HG02610 (cell line): ENCODE data around the gene ZNF385B.
"Not testable (repeated sequence)": the region's sequence is repeated elsewhere in the genome, so short reads cannot be mapped to it uniquely, and the experiment has no call there.

Source experiments
- ATAC-seq: cut with Tn5 transposase; IDR thresholded peaks from one replicate; pipeline ENCODE4 v1.9.1; 2021; ENCODE audit warnings: mild to moderate bottlenecking, moderate library complexity; ENCODE audit not compliant: unreplicated experiment

ZNF385B gene

DNA sequence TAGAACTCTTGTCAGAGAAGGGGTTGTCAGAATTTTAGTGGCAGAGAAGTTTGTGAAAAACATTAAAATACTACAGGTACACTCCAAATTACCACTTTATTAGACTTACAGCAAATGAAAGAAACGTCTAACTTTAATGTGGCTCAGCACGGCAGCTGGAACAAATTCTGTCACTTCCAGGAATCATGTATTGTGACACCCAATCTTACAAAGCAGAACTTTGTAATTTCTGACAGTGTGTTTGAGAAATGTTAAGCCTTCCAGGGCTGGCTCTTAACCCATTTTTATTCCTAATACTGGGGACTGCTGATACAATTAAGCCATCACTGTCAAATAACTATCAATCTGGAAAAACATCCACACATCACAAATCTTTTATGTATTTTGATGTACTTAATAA, 216.4 kb downstream of the ZNF385B start:
- ATAC-seq = no peak

DNA sequence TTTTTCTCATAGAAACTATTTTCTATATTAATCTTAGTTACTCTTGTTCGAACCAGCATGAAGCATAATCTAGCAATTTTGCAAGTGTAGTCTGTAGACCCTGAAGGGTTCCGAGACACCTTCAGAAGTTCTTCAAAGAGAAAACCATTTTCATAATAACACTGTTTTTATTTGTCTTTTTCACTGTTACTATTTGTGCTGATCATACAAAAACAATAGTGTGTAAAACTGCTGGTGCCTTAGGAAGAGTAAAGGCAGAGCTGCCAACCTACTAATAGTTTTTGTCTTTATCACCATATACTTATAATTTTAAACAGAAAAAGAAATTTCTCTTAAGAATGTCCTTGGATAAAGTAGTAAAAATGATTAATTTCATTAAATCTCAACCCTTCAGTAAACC, 218.9 kb downstream of the ZNF385B start:
- ATAC-seq = no peak

DNA sequence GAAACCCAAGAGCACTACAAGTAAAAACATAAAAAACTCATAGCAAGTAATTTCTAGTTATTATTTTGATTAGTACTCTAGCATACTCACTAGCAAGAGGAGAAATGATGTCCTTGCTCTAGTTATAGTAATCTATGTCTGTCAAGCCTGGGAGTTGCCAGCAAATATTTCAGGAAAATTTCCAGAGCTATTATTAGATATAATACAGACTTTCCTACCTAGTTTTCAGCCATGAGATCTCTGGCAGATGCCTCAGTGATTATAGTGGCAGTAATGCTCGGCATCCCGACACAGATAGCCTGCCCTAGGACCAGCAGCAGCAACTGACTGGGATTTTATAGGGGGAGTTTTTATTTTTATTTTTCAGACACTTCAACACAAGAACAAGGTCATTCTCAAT, 224.4 kb downstream of the ZNF385B start:
- ATAC-seq = no peak

DNA sequence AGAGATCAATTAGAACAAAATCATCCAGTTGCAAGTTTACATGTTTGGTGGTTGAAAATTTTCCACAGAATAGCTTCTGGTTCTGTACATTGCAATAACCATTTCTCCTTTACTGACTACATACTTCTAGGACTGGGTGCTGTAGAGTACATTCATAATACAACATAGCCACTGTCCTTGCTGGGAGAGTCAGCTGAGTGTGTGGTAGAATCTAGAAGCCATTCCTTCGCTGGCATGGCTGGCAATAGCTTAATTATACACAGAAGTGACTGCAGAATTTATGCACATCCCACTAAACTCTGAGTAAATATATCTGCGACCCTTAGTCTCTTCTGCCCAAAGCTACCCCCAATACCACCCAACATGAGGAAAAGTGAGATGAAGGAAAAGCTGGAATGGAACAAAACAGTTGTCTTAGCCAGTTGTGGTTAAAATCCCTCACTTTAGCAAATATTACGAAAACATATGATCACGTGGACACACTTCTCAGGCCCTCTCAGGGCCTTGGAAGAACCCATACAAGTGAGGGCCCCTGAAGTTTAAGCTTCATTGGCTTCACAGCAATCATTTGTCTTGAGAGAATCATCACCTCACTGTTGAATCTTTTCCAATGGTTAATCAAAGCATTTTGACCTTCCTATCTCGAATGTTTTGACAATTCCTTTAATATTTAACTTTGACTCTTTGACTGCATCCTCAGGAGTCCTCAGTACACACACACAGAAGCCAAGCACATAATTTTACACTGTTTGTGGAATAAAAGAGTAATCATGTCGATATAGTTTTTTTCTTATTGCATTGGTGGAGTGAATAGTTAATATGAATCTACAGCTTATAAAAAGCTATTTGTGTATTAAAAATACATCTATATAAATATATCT, 225.1 kb downstream of the ZNF385B start:
- ATAC-seq = no peak

DNA sequence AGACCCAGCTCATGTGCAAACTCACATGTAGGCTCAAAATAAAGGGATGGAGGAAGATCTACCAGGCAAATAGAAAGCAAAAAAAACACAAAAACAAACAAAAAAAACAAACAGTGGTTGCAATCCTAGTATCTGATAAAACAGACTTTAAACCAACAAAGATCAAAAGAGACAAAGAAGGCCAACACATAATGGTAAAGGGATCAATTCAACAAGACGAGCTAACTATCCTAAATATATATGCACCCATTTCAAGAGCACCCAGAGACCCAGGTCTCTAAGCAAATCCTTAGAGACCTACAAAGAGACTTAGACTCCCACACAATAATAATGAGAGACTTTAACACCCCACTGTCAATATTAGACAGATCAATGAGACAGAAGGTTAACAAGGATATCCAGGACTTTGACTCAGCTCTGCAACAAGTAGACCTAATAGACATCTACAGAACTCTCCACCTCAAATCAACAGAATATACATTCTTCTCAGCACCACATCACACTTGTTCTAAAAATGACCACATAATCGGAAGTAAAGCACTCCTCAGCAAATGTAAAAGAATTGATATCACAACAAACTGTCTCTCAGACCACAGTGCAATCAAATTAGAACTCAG, 229.5 kb downstream of the ZNF385B start:
- not testable (repeated sequence) for ATAC-seq

DNA sequence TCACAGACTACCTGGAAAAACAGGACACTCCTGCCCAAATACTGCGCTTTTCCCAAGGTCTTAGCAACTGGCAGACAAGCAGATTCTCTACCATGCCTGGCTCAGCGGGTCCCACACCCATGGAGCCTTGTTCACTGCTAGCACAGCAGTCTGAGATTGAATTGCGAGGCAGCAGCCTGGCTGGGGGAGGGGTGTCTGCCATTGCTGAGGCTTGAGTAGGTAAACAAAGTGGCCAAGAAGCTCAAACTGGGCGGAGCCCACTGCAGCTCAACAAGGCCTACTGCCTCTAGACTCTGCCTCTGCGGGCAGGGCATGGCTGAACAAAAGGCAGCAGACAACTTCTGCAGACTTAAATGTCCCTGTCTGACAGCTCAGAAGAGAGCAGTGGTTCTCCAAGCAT, 231.6 kb downstream of the ZNF385B start:
- not testable (repeated sequence) for ATAC-seq

DNA sequence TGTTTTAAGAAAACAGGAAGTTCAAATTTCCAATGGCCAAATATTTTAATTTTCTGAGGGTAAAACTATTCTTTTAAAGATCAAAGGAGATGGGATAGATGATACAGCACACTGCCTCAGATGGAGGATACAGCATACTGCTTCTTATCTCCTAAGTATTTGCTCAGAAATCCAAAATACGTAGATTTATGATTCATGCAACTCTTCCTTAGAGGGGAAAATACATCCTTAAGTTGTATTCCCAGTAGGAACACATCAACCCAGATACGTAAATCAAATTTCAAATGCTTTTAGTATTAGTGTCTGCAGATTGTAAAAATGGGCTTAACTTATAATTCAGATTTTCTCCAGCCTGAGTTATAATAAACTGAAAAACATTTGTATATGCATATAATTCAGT, 235.2 kb downstream of the ZNF385B start:
- ATAC-seq = no peak

DNA sequence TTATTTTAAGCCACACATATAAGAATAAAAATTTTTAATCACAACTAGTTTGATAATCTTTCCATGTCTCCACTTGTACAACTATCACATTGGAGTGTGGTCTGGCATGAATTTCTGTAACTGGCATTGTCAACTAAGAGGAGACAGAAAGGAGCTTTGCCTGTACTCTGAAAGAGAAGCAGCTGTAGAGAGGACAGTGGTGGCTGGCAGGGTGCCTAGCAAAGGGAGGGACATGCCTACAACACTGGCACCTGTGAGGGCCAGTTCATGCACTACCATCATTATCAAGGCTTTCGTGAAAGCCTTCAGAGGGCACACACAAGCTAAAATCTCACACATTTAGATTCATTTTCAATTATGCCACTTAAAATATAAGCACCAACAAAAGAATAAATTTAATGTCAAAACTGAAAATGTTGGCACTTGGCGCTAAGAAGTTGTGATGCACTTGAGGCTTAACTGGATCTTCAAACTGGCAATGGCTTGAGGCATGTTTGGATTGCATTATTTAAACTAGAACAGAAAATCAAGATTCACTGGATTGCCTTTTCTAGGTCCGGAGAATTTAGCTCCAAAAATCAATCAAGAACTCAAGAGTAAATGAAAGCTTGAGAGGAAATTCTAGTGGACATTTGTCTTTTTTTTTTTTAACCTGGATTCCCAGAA, 238.6 kb downstream of the ZNF385B start:
- no peak for ATAC-seq

DNA sequence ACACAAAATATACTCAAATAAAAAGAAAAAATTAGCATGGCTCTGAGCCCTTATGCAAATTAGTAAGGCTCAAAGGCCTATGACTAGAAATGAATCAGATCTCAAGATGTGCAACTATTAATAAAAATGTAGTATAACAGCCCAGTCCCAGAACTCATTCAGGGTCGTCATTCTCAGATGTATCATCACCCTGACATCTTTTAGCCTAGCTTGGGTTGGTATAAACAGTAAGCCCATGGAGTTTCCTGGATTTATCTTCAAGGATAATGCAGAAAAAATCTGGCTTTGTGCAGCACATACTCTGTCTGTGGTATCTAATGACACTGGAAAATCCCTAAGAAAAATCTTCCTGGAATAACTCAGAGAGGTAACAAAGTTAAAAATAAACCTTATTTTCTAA, 239.3 kb downstream of the ZNF385B start:
- ATAC-seq = no peak

DNA sequence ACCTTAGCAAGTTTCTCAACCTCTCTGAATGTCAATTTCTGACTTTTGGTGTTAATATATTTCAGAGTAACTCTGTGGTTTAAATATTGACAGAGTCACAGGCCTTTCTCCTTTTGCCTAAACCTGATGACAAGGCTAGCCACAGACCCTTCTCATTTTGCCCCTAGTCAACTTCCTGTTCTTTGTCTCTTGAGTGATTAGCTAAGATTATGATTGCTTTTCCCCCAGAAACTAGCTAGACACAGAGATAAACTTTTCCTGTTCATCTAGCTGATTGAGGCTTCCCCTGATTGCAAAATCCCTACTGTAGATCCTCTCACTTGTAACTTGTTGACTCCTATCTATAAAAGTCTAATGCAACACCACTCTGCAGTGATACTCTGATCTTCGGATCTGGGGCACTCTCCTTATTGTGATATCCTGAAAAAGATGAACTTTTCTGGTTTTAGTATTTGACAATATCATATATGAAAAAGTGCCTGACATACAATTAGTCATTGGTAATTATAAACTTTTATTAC, 241.4 kb downstream of the ZNF385B start:
- no peak for ATAC-seq

DNA sequence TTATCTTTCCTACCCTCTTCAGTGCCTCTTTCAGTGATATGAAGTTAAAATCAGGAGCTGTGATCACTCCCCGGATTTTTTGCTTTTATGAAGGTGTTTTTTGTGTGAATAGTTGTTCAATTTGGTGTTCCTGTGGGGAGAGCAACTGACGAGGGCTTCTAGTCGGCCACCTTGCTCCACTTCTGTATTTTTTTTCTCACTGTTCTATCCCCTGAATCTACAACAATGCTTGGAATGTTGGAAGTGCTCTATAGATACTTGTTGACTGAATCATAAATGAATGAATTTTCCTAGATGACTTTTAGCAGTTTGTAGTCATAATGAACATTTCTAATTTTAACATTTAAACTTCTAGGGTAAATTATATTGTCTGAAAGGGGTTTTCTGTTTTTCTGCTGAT, 247.3 kb downstream of the ZNF385B start:
- ATAC-seq = no peak

DNA sequence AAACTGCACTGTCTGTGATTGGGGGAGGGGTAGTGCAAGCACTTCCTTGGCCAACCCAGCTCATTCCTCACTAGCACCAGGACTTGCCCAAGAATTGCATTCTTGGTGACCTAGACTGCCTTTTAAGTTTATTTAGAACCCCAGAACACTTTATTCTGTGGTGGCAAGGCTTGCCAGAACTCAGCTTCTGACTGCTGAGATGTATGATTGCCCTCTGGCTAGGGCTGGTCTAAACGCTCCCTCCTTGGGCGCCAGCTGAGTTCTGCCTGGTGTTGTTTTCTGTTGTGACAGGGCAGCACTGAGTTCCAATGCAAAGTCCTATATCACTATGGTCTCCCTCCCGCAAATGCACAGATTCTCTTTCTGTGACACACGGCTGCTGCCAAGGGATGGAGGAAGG, 247.7 kb downstream of the ZNF385B start:
- no peak for ATAC-seq

DNA sequence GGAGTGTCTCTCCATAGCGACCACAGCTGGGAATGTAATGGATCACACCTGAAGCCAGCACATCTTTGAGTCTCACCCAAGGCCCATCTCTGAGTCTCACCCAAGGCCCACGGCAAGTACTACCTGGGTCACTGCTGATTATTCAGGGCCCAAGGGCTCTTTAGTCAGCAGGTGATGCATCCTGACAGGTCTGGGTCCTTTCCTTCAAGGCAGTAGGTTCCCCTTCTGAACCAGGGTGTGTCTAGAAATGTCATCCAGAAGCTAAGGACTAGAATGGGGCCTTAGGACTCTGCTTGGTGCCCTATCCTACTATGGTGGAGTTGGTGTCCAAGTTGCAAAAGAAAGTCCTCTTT, 248.1 kb downstream of the ZNF385B start:
- no peak for ATAC-seq

DNA sequence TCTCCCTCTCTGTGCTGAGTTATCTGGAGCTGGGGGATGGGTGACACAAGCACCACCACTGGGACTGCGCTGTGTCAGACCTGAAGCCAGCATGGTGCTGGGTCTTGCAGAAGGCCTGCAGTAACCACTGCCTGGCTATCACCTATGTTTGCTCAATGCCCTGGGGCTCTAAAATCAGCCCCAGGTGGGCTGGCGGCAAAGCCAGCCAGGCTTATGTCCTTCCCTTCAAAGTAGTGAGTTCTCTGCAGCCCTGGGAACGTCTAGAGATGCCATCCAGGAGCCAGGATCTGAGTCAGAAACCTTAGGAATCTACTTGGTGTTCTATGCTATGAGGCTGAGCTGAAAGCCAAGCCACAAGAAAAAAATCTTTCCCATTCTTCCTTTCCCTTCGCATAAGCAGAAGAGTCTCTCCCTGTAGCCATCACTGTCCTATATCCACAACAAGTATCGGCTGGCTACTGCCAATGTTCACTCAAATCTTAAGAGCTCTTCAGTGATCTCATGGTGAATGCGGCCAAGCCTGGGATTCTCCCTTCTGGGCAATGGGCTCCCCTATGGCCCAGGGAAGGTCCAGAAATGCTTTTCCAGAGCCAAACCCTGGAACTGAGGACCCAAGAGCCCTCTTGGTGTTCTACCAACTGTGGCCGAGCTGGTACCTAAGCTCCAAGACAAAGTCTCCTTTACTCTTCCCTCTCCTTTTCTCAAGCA, 248.7 kb downstream of the ZNF385B start:
- no peak for ATAC-seq

DNA sequence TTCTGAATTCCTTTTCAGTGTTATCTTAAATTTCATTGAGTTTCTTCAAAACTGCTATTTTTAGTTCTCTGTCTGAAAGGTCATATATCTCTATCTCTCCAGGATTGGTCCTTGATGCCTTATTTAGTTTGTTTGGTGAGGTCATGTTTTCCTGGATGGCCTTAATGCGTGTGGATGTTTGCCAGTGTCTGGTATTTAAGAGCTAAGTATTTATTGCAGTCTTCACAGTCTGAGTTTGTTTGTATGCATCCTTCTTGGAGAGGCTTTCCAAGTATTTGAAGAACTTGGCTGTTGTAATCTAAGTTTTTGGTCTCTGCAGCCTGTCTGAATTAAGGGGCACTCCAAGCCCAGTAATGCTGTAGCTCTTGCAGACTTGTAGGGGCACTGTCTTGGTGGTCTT, 249.3 kb downstream of the ZNF385B start:
- ATAC-seq = no peak

DNA sequence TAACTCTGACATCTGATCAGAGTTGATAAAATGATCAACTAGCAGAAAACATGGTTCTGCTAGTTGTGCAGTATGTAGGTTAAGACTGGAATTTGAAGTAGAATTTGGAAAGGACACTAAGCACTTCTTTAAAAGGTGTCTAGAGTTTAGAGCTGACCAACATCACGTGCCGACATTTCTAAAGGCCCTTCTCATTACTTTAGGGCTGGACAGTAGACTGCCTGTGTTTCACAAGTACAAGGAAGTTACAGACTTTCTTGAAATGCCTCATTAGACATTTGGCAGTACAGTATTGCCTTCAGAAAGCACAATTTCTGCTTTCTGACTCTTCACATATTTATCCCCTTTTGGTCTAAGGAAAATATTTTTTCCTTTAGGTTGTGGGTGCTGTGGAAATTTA, 255.3 kb downstream of the ZNF385B start:
- ATAC-seq = no peak

DNA sequence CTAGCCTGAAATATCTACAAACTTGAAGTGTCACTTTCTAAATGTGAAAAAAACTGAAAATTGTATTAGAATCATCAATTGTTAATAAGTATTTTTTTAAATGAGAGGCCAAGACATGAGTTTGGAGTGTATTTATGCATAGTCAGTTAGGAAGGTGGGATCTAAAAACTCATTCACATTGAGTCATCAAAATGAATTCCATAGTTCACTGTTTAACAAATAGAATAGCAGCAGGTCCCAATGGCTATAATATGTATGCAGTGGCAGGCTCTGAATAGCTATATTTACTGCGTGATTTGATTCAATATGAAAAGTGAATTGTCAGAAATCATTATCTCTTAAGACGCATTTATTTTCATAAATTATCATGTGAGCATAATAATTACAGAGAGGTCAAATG, 256.1 kb downstream of the ZNF385B start:
- ATAC-seq = no peak

DNA sequence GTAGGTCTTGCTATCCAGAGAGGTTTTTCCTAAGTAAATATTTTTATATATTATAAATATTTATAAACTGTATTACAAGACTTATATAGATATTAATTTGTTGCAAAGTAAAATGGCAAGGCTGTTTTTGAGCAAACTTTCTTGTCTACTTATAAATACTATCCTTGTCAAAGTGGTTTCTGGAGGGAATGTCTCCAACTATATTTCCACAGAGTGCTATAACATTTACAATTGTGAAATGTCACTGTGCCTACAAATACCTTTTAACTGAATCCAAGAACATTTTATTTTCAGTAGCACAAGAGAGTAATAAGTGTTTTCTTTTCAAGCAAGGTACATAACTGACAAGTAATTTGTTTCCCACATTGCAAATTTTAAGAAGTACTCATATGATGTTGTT, 256.8 kb downstream of the ZNF385B start:
- no peak for ATAC-seq

DNA sequence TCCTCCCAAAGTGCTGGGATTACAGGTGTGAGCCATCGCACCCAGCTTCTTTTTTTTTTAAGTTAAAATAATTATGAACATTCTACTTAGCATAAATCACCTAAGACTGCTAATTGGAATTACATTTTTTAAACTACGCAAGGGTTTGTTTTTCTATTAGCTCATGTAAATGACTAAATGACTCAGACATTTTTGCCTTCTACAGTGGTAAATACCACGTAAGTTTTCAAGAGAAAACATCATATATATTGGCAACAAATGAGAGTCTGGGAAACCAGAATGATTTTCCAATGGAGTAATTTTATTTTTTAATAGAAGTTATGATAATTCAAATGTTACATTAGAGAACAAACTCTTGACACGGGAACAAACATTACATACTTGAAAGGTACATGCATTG, 259.0 kb downstream of the ZNF385B start:
- ATAC-seq = no peak

DNA sequence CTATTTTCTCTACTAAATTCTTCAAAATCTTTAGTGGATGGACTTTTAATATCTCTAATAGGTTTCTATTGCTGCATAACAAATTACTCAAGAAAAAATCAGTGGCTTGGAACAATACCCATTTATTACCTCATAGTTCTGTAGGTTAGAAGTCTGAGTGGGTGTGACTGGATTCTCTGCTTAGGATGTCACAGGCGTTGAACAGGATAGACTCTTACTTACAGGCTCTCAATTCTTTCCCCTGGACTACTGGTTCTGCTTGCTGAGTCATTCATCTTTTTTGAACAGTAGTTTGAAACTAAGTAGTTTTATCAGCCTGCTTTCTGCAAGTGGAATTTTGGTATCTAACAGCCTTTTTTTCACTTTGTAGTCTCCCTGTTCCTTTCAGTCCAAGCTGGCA, 265.4 kb downstream of the ZNF385B start:
- ATAC-seq = no peak

DNA sequence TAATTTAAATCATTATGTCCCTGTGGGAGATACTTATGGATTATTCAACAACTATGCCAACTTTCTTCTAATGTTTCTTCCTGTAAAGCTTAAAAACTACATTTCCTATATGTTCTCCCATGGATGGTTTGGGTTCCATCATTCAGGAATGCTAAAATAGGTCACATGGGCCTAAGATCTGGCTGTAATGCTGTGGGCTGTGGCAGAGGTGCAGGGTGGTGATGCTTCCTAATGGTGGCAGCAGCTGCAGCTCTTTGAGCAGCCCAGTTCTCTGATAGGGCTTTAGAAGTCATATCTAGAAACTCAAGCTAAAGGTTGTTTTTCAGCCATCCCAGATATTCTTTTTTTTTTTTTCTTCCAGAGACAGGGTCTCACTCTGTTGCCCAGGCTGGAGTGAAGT, 266.1 kb downstream of the ZNF385B start:
- no peak for ATAC-seq
